ENCODE data around the gene WIPF3.

WIPF3 gene

DNA sequence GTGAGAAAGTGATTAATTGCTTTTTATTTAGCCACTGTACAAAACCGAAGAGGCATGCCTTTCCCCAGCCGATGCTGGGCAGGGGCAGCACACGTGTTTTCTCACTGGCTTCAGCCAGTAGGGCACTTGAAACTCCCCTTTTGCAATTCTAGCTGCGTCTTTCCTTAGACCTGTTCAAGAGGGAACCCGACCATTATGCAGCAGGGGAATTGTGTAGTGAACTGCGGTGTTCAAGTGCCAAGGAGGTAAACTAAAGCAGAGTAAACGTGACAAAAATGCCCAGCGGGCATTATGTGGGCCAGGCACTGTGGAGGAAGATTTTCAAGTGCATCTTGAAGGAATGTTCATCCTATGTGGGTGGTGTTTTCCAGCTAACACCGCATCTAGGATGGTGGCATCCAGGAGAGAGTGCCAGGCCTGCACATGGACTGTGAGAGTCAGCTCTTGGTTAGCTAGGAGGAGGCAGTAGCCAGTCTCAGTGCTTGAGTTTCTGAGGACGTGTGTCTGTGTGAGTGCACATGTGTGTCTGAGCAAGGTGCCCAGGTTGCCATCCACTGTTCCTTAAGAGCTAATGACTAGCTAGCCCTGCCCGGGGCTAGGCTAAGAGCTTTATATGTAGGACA lies 3.3 kb downstream of the WIPF3 start:
- no peak for DNase-seq

DNA sequence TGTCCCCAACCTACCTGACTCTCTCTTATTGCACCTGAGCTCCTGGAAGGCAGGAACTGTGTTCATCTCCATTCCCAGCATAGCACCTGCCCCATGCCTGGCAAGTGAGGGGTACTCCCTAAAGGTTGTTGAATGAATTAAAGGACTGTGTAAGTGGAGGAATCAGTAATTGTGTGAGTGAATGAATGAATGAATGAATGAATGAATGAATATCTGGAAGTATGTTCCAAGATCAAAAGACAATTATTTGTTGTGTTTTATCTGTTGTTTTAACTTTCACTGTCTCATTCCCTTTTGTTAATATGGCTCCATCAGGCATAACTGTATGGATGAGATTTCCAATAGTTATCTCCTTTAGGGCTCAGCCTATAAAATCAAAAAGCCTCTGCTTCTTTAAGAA lies 4.0 kb downstream of the WIPF3 start:
- DNase-seq, result no peak

DNA sequence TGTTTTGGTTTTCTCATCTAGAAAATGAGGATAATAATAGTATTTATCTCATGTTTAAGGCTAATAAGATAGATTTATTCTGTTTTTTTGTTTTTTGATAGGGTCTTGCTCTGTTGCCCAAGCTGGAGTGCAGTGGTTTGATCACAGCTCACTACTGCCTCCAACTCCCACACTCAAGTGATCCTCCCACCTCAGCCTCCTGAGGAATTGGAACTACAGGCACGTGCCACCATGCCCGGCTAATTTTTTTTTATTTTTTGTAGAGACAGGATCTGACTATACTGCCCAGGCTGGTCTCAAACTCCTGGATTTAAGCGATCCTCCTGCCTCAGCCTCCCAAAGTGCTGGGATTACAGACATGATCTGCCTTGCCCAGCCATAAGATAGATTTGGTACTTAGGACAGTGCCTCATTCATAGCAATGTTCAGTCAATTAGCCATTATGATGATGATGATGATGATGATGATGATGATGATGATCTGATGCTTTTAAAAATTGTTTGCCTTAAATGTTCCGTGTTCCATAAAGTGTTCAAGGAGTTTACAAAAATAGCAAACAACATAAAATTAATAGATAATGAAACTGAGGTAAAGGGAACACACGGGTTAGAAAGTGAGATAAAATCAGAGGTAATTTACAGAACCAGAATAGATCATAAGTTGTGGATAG lies 4.6 kb downstream of the WIPF3 start:
- DNase-seq, result no peak

GRCh38 chr7:29811586-29811985 lies 5.3 kb downstream of the WIPF3 start:
- DNase-seq, result no peak

DNA sequence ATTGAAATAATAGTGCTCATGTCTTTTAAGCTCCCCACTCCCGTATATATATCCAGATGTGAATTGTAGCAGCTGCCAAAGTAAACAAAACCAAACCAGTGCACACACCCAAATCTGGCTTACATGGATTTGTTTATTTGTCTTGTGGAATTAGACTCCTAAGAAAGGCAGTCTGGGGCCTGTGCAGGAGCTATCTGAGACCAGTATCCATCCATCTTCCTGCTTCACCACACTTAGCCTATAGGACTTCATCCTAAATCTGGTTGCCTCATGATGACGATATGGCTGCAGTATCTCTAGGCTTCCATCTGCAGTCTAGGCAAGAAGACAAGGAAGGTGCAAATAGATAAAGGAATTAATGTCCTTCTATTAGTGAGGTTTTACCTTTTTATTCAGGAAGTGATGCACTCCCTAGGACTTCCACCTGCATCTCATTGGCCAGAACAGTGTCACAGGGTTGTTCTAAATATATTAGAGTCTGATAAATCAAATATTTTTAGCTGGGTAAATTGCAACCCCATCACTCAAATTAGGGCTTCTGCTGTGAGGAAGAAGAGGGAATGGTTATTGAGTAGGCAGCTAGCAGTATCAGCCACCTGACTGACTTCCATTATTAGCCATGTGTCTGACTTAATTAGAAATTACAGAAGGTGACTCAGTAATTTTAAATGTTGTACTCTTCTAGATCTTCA lies 6.0 kb downstream of the WIPF3 start:
- no peak for DNase-seq

GRCh38 chr7:29815181-29816105 lies 9.1 kb downstream of the WIPF3 start:
- DNase-seq, result no peak

GRCh38 chr7:29818308-29818707 lies 12.0 kb downstream of the WIPF3 start:
- no peak for DNase-seq

DNA sequence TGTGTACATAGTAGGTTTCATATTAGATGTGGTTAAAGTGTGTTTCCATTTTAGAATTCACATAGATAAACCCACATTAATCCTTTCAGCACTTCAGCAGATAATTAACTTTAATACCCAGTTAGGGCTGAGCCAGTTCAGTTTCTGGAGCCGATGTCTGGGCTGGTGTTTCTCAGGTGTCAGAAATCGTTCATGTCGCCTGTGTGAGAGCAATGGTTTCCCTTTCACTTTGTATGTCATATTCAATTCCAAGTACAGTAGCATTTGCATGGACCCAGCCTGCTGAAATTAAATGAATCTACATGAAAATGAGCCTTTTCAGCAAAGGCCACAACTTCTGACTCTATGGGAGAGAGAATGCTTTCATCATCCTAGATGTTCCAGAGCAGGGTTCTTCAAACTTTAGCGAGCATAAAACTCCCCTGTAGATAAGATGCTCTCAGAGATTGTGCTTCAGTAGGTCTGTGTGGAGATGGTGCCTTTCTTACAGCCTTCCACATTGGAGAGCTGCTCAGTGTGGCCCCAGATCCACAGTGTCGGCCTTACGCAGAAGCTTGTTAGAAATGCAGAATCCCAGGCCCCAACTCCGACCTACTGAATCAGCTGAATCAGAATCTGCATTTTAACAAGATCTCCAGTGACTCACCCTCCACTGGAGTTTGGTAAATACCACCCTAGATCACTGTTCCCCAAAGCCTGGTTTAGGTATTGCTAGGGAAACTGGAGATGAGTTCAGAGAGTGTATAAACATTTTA lies 19.6 kb downstream of the WIPF3 start:
- DNase-seq, result no peak

DNA sequence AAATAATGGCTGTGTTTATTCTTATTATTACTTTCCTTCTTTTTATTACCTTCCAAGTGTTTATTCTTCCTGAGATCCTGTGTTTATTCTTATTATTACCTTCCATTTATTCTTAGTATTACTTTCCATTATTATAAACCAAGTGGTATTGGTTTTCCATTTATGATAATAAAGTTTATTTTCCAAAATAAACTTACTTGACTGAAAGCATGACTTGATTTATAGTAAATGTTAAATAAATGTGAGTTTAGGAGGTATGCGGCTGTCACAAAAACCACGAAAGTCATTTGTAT lies 20.2 kb downstream of the WIPF3 start:
- no peak for DNase-seq

DNA sequence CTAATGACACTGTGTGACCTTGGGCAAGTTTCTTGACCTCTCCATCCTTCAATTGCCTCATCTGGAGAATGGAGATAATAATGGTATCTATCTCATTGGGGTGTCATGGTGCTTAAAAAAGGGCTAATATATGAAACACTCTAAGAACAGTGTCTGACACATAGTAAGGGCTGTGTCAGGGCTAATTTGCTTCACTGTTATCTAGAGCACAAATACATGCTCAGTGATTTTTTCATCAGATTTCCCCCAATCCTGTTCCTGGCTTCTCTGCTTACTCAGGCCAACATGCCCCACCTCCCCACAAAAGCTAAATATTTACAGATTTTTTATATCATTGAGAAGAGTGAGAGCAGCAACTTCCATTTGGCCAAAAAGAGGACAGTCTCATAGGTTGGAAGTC lies 20.6 kb downstream of the WIPF3 start:
- no peak for DNase-seq

DNA sequence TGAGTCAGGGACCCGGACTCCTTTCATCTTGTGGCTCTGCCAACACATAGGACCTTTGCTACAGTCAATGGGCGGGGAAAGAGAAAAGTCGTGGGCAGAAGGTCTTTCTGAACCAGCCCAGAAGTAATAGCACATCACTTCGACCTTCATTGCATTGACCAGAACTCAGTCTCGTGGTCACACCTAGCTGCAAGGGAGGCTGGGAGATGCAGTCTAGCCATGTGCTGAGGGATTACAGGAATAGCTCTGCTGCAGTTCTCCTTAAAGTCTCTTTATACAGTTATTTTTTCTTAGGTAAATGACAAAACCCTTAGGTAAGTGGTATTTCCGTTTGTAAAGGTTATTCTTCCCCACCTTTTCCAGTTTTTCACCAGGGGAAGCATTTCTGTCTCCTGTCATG lies 25.4 kb downstream of the WIPF3 start:
- DNase-seq, result no peak

DNA sequence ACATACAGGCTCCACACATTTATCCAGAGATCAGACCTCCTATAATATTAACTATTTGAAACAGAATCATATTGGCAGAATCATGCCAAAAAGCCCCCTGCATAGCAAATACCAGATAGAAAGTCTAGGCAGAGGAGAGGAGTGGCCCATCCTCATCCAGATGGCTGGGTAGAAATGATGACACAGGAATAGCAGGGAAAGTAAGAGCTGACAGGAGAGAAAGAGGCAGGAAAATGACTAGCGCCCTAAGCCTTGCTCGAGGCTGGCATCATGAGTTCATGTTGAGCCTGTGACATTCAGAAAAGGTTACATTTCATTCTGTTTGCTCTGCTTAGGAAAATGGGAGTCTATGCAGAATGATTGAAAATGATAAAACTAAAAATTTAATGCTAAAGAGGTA lies 27.6 kb downstream of the WIPF3 start:
- no peak for DNase-seq

- no peak for DNase-seq
Measured at GRCh38 chr7:29835718-29836117, 29.4 kb downstream of the WIPF3 start.

DNA sequence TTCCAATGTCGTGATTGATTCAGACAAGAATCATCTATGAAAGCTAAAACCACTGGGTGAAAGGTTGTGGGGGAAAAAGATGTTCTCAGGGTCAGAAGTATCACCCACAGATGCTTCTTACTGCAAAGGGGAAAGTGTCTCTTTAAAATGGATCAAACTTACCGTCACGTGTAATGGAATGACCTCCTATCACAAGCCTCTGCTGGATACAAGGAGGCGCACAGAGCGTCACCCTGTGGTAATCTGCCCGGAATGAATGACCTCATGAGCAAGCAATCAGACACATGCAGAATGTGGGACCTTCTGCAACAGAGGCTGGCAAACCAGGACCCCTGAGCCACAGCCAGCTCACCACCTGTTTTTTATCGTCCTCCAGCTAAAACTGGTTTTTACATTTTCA lies 33.0 kb downstream of the WIPF3 start:
- DNase-seq, result no peak

GRCh38 chr7:29839921-29840320 lies 33.6 kb downstream of the WIPF3 start:
- DNase-seq, result no peak

DNA sequence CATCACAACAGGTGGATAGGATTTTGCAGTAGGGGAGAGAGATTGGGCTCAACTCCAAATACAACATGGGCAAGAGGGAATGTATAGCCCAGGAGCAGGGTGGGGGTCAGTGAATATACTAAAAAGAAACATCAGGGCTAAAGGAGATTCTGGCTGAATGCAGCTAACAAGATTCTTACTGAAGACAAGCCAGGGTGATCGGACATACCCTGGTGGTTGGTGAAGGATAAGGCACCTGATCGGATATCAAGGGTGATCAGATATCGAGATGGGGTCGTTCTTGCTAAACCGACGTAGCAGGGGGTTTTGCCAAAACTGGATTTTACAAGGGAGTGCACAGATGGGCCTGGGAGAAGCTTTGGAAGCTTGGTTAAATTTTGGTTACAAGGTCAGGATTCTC lies 34.4 kb downstream of the WIPF3 start:
- no peak for DNase-seq

DNA sequence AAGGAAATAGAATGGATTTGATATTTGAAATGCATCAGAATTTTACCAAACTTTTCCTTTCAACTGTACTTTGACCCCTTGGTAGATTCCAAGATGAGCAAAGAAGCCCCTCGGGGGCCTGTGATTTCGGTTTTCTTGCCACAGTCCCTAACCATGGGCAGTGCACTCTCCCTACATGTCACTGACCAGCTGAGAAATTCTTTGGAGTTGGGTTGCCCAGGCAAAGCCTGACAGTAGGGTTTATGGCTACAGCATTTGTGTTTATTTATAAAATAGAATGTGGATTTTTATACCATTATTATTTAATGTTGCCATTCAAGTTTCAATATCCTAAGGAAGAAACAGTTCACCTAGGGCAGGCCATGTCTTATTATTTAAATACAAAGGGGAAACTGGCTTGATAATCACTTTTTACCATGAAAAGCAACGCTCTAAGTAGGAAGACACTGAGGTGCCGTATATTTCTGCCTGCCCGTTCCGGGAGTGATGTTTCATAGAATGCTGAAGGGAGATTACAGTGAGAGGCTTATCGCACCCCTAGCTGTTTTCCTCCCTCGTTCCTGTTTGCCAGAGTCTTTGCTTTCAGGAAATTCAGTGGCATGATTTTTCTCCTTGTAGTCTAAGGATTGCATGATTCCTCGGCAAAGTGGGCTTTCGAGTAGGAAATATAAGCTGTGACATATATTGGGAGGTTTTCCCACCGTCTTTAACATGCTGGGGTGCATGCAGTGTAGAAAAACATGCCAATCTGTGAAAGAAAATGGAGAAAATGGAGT lies 35.8 kb downstream of the WIPF3 start:
- no peak for DNase-seq

DNA sequence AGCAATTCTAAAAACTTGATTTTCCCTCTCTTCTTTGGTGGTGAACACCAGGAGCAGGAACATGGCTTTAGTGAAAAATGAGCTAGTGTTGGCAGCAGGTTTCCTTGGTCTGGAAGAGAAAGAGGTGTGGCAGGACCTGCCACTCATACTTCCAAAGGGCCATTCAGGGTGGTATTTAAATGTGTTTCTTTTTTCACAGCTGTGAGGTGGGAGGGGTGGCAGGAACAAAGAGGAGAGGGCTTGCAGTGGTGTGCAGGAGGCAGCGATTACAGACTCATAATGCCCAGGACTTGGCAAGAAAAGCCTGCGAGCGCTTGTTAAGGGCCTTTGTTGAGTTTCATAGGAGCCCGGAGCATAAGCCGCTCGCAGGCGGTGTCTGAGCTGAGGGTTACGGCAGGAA lies 36.8 kb downstream of the WIPF3 start:
- no peak for DNase-seq

GRCh38 chr7:29843726-29844125 lies 37.4 kb downstream of the WIPF3 start:
- DNase-seq, result no peak

DNA sequence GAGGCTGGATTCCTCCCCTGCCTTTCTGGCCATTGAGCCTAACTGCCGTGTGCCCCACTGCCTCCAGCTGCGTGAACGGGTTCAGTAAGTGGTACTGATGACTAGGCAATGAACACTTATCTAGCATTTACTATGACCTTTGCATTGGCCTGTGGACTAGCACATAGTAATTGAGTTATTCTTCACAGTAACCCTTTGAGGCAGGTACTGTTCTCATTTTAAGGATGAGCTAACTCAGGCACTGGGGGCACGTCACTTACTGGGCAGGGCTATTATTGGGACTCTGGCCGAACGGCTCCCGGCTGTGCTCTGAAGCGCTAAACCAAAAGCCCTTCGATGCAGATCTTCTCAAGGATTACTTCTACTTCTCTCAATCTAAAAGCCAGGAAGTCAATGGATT lies 38.3 kb downstream of the WIPF3 start:
- no peak for DNase-seq

GRCh38 chr7:29847496-29847895 lies 41.2 kb downstream of the WIPF3 start:
- DNase-seq, result no peak

DNA sequence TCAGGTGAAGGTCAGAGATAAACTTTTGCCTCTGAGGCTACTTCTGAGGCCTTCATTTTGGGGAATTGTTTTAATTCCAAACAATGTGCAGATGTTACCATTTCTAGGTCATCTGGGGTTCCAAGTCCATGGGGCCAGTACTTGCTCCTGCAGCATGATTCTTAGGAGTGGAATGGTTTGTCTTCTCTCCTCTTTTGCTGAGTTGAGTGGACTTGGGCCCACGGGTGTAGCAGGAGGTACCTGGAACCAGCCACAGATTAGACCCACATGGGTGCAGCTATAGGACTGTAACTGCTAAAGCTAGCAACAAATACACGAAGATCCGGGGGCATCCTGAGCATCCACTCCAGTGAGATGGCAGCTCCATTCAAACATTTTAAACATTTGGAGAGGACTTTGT lies 41.6 kb downstream of the WIPF3 start:
- no peak for DNase-seq

Data from T-helper 9 cell (primary cell).